ENCODE measurements around the gene IGF2BP3.
"Not testable (repeated sequence)": the region's sequence is repeated elsewhere in the genome, so short reads cannot be mapped to it uniquely, and the experiment has no call there.

IGF2BP3 gene

GRCh38 chr7:23335621-23336020 is 134.7 kb downstream of the IGF2BP3 start:
- no peak overlapping the region for H3K9ac ChIP-seq (ENCODE audit: low read length)
- H3K27ac ChIP-seq (ENCODE audit: low read length), result no peak overlapping the region
- no peaks in the 10 kb centered on the region for H3K9me3 ChIP-seq (ENCODE audit: control insufficient read depth, low read depth, low read length)
- peaks cover 92% of the 10 kb centered on the region for H3K36me3 ChIP-seq (ENCODE audit: control insufficient read depth, low read depth, low read length)
- H3K27me3 ChIP-seq (ENCODE audit: control insufficient read depth, insufficient read depth, low read length), result no peaks in the 10 kb centered on the region
- H3K4me3 ChIP-seq (ENCODE audit: low read length), result no peak overlapping the region
- H3K4me1 ChIP-seq (ENCODE audit: control insufficient read depth, low read depth, low read length), result no peaks in the 10 kb centered on the region

GRCh38 chr7:23335136-23335535 is 135.2 kb downstream of the IGF2BP3 start:
- H3K9ac ChIP-seq (ENCODE audit: low read length), result no peak overlapping the region
- peaks cover 87% of the 10 kb centered on the region for H3K36me3 ChIP-seq (ENCODE audit: control insufficient read depth, low read depth, low read length)
- no peaks in the 10 kb centered on the region for H3K4me1 ChIP-seq (ENCODE audit: control insufficient read depth, low read depth, low read length)

GRCh38 chr7:23334482-23335056 is 135.7 kb downstream of the IGF2BP3 start:
- H3K9ac ChIP-seq (ENCODE audit: low read length), result no peak overlapping the region
- H3K4me3 ChIP-seq (ENCODE audit: low read length), result no peak overlapping the region
- H3K36me3 ChIP-seq (ENCODE audit: control insufficient read depth, low read depth, low read length), result peaks cover 85% of the 10 kb centered on the region
- H3K4me1 ChIP-seq (ENCODE audit: control insufficient read depth, low read depth, low read length), result no peaks in the 10 kb centered on the region
- H3K27me3 ChIP-seq (ENCODE audit: control insufficient read depth, insufficient read depth, low read length), result no peaks in the 10 kb centered on the region
- H3K9me3 ChIP-seq (ENCODE audit: control insufficient read depth, low read depth, low read length), result no peaks in the 10 kb centered on the region
- no peak overlapping the region for H3K27ac ChIP-seq (ENCODE audit: low read length)

More at GRCh38 chr7:23335136-23335535, 135.2 kb downstream of the IGF2BP3 start:
- Histone ChIP-seq H3K27me3 (ENCODE audit: control insufficient read depth, insufficient read depth, low read length) (no peaks in the 10 kb centered on the region), H3K4me3 (ENCODE audit: low read length) (no peak overlapping the region), H3K27ac (ENCODE audit: low read length) (no peak overlapping the region), H3K9me3 (ENCODE audit: control insufficient read depth, low read depth, low read length) (no peaks in the 10 kb centered on the region)

GRCh38 chr7:23333671-23334246 is 136.5 kb downstream of the IGF2BP3 start:
- H3K9me3 ChIP-seq (ENCODE audit: control insufficient read depth, low read depth, low read length), result no peaks in the 10 kb centered on the region
- H3K9ac ChIP-seq (ENCODE audit: low read length), result no peak overlapping the region
- no peaks in the 10 kb centered on the region for H3K4me1 ChIP-seq (ENCODE audit: control insufficient read depth, low read depth, low read length)
- no peak overlapping the region for H3K4me3 ChIP-seq (ENCODE audit: low read length)
- no peak overlapping the region for H3K27ac ChIP-seq (ENCODE audit: low read length)
- H3K36me3 ChIP-seq (ENCODE audit: control insufficient read depth, low read depth, low read length), result peaks cover 81% of the 10 kb centered on the region
- no peaks in the 10 kb centered on the region for H3K27me3 ChIP-seq (ENCODE audit: control insufficient read depth, insufficient read depth, low read length)

GRCh38 chr7:23332910-23333612 is 137.2 kb downstream of the IGF2BP3 start:
- H3K4me3 ChIP-seq (ENCODE audit: low read length), result no peak overlapping the region
- H3K9ac ChIP-seq (ENCODE audit: low read length), result no peak overlapping the region
- H3K9me3 ChIP-seq (ENCODE audit: control insufficient read depth, low read depth, low read length), result no peaks in the 10 kb centered on the region
- no peak overlapping the region for H3K27ac ChIP-seq (ENCODE audit: low read length)
- H3K27me3 ChIP-seq (ENCODE audit: control insufficient read depth, insufficient read depth, low read length), result no peaks in the 10 kb centered on the region
- H3K36me3 ChIP-seq (ENCODE audit: control insufficient read depth, low read depth, low read length), result peaks cover 80% of the 10 kb centered on the region
- no peaks in the 10 kb centered on the region for H3K4me1 ChIP-seq (ENCODE audit: control insufficient read depth, low read depth, low read length)

- H3K9me3 ChIP-seq (ENCODE audit: control insufficient read depth, low read depth, low read length), result no peaks in the 10 kb centered on the region
- no peak overlapping the region for H3K27ac ChIP-seq (ENCODE audit: low read length)
- peaks cover 76% of the 10 kb centered on the region for H3K36me3 ChIP-seq (ENCODE audit: control insufficient read depth, low read depth, low read length)
- H3K27me3 ChIP-seq (ENCODE audit: control insufficient read depth, insufficient read depth, low read length), result no peaks in the 10 kb centered on the region
- no peak overlapping the region for H3K4me3 ChIP-seq (ENCODE audit: low read length)
- no peaks in the 10 kb centered on the region for H3K4me1 ChIP-seq (ENCODE audit: control insufficient read depth, low read depth, low read length)
- H3K9ac ChIP-seq (ENCODE audit: low read length), result no peak overlapping the region
These were observed 138.1 kb downstream of the IGF2BP3 start for GRCh38 chr7:23332193-23332592.

- Histone ChIP-seq H3K36me3 (ENCODE audit: control insufficient read depth, low read depth, low read length) (peaks cover 65% of the 10 kb centered on the region), H3K27ac (ENCODE audit: low read length) (no peak overlapping the region), H3K4me3 (ENCODE audit: low read length) (no peak overlapping the region), H3K27me3 (ENCODE audit: control insufficient read depth, insufficient read depth, low read length) (no peaks in the 10 kb centered on the region), H3K9me3 (ENCODE audit: control insufficient read depth, low read depth, low read length) (no peaks in the 10 kb centered on the region), H3K9ac (ENCODE audit: low read length) (no peak overlapping the region), H3K4me1 (ENCODE audit: control insufficient read depth, low read depth, low read length) (no peaks in the 10 kb centered on the region)
These were observed 139.2 kb downstream of the IGF2BP3 start for GRCh38 chr7:23331132-23331531.

GRCh38 chr7:23315366-23315765 is 154.9 kb downstream of the IGF2BP3 start:
- Histone ChIP-seq H3K4me3 (ENCODE audit: low read length) (no peak overlapping the region), H3K27me3 (ENCODE audit: control insufficient read depth, insufficient read depth, low read length) (no peaks in the 10 kb centered on the region), H3K36me3 (ENCODE audit: control insufficient read depth, low read depth, low read length) (peaks cover 94% of the 10 kb centered on the region), H3K9me3 (ENCODE audit: control insufficient read depth, low read depth, low read length) (no peaks in the 10 kb centered on the region), H3K4me1 (ENCODE audit: control insufficient read depth, low read depth, low read length) (no peaks in the 10 kb centered on the region), H3K27ac (ENCODE audit: low read length) (no peak overlapping the region), H3K9ac (ENCODE audit: low read length) (no peak overlapping the region)

GRCh38 chr7:23312141-23312540 is 158.2 kb downstream of the IGF2BP3 start:
- not testable (repeated sequence) for H3K27me3 ChIP-seq (ENCODE audit: control insufficient read depth, insufficient read depth, low read length); H3K27ac ChIP-seq (ENCODE audit: low read length); H3K4me3 ChIP-seq (ENCODE audit: low read length); H3K9ac ChIP-seq (ENCODE audit: low read length); H3K4me1 ChIP-seq (ENCODE audit: control insufficient read depth, low read depth, low read length); H3K9me3 ChIP-seq (ENCODE audit: control insufficient read depth, low read depth, low read length)
- peaks cover 92% of the 10 kb centered on the region for H3K36me3 ChIP-seq (ENCODE audit: control insufficient read depth, low read depth, low read length)

GRCh38 chr7:23308754-23309153 is 161.5 kb downstream of the IGF2BP3 start:
- Histone ChIP-seq H3K4me3 (ENCODE audit: low read length) (no peak overlapping the region), H3K27ac (ENCODE audit: low read length) (no peak overlapping the region), H3K4me1 (ENCODE audit: control insufficient read depth, low read depth, low read length) (no peaks in the 10 kb centered on the region), H3K36me3 (ENCODE audit: control insufficient read depth, low read depth, low read length) (peaks cover 65% of the 10 kb centered on the region), H3K27me3 (ENCODE audit: control insufficient read depth, insufficient read depth, low read length) (no peaks in the 10 kb centered on the region), H3K9ac (ENCODE audit: low read length) (no peak overlapping the region), H3K9me3 (ENCODE audit: control insufficient read depth, low read depth, low read length) (no peaks in the 10 kb centered on the region)

GRCh38 chr7:23306936-23307521 is 163.3 kb downstream of the IGF2BP3 start:
- Histone ChIP-seq H3K9ac (ENCODE audit: low read length) (no peak overlapping the region), H3K36me3 (ENCODE audit: control insufficient read depth, low read depth, low read length) (peaks cover 56% of the 10 kb centered on the region), H3K27me3 (ENCODE audit: control insufficient read depth, insufficient read depth, low read length) (no peaks in the 10 kb centered on the region), H3K9me3 (ENCODE audit: control insufficient read depth, low read depth, low read length) (no peaks in the 10 kb centered on the region), H3K4me3 (ENCODE audit: low read length) (no peak overlapping the region), H3K4me1 (ENCODE audit: control insufficient read depth, low read depth, low read length) (no peaks in the 10 kb centered on the region), H3K27ac (ENCODE audit: low read length) (no peak overlapping the region)
